MM.1S (cell line): ENCODE measurements around the gene TUBB2B.

Experiments
- DNase-seq: peaks from one replicate; pipeline ENCODE4 v3.0.0-alpha.2; 2015
- H2AFZ ChIP-seq: fragments of 300-600 bp; sonication (generic); 2 replicates; pipeline ENCODE4 v1.6.0; 2016; ENCODE audit warnings: antibody characterized with exemption, low read length
- H3F3A ChIP-seq: fragments of 300-600 bp; sonication (generic); 2 replicates; pipeline ENCODE4 v1.6.1; 2016; ENCODE audit warnings: mild to moderate bottlenecking, antibody characterized with exemption, low read length, moderate library complexity, mixed read lengths; ENCODE audit not compliant: insufficient read depth
- H3K27ac ChIP-seq: fragments of 300-600 bp; sonication (generic); 2 replicates; pipeline ENCODE4 v1.5.1; 2016; ENCODE audit warnings: mild to moderate bottlenecking, low read length
- H3K27me3 ChIP-seq: fragments of 300-600 bp; sonication (generic); replicated peaks from 2 replicates; pipeline ENCODE4 v1.6.0; 2016; ENCODE audit warnings: low read length; ENCODE audit not compliant: insufficient read depth
- H3K36me3 ChIP-seq: fragments of 300-600 bp; sonication (generic); replicated peaks from 2 replicates; pipeline ENCODE4 v1.6.1; 2016; ENCODE audit warnings: mild to moderate bottlenecking, low read length, mixed read lengths; ENCODE audit not compliant: insufficient read depth
- H3K4me1 ChIP-seq: fragments of 300-600 bp; sonication (generic); 2 replicates; pipeline ENCODE4 v1.6.1; 2016; ENCODE audit warnings: low read length, mixed read lengths
- H3K4me2 ChIP-seq: fragments of 300-600 bp; sonication (generic); 2 replicates; pipeline ENCODE4 v1.6.0; 2016; ENCODE audit warnings: low read depth, low read length
- H3K4me3 ChIP-seq: fragments of 300-600 bp; sonication (generic); 2 replicates; pipeline ENCODE4 v1.5.1; 2016; ENCODE audit warnings: low read length, mixed read lengths
- H3K79me2 ChIP-seq: fragments of 300-600 bp; sonication (generic); 2 replicates; pipeline ENCODE4 v1.6.1; 2016; ENCODE audit warnings: mixed run types, low read length, mixed read lengths
- H3K9ac ChIP-seq: fragments of 300-600 bp; sonication (generic); 2 replicates; pipeline ENCODE4 v1.6.1; 2016; ENCODE audit warnings: low read length, mixed read lengths
- H3K9me2 ChIP-seq: fragments of 300-600 bp; sonication (generic); replicated peaks from 2 replicates; pipeline ENCODE4 v1.6.1; 2016; ENCODE audit warnings: mild to moderate bottlenecking, low read length, mixed read lengths; ENCODE audit not compliant: insufficient read depth
- H3K9me3 ChIP-seq: fragments of 300-600 bp; sonication (generic); replicated peaks from 2 replicates; pipeline ENCODE4 v1.6.1; 2016; ENCODE audit warnings: mild to moderate bottlenecking, low read length, mixed read lengths; ENCODE audit not compliant: insufficient read depth
- H4K20me1 ChIP-seq: fragments of 300-600 bp; sonication (generic); 2 replicates; pipeline ENCODE4 v1.6.1; 2016; ENCODE audit warnings: mild to moderate bottlenecking, low read length, moderate library complexity, mixed read lengths; ENCODE audit not compliant: insufficient read depth
- CTCF ChIP-seq: fragments of 300-600 bp; sonication (generic); IDR thresholded peaks from 2 replicates; pipeline ENCODE4 v1.5.1; 2016; ENCODE audit warnings: antibody characterized with exemption, low read length, mixed read lengths
- EZH2 ChIP-seq: fragments of 300-600 bp; sonication (generic); optimal IDR thresholded peaks from 2 replicates; pipeline ENCODE3; 2017; ENCODE audit warnings: low read depth, mild to moderate bottlenecking, antibody characterized with exemption, low read length, mixed read lengths
- EZH2phosphoT487 ChIP-seq: fragments of 300-600 bp; sonication (generic); IDR thresholded peaks from 2 replicates; pipeline ENCODE4 v1.6.1; 2018; ENCODE audit warnings: antibody characterized with exemption, low read length

The TUBB2B gene

GRCh38 chr6:3204921-3205320, 22.5 kb downstream of the TUBB2B start:
- Histone ChIP-seq H3K79me2 (no peaks in the 10 kb centered on the region), H3K27me3 (no peaks in the 10 kb centered on the region), H4K20me1 (no peaks in the 10 kb centered on the region), H3K36me3 (no peaks in the 10 kb centered on the region), H3F3A (no peaks in the 10 kb centered on the region), H2AFZ (no peak overlapping the region), H3K9ac (no peak overlapping the region), H3K9me3 (no peaks in the 10 kb centered on the region), H3K4me2 (no peak overlapping the region), H3K4me1 (peaks cover 7% of the 10 kb centered on the region; the same call in 1 of the 2 replicates), H3K4me3 (no peak overlapping the region), H3K27ac (no peak overlapping the region), H3K9me2 (no peaks in the 10 kb centered on the region)
- TF ChIP-seq EZH2phosphoT487 (no peak), EZH2 (no peak), CTCF (no peak)
- no peak for DNase-seq

- Histone ChIP-seq H4K20me1 (no peaks in the 10 kb centered on the region), H3K9ac (no peak overlapping the region), H3K36me3 (no peaks in the 10 kb centered on the region), H2AFZ (no peak overlapping the region), H3F3A (no peaks in the 10 kb centered on the region), H3K9me2 (no peaks in the 10 kb centered on the region), H3K27me3 (no peaks in the 10 kb centered on the region), H3K9me3 (no peaks in the 10 kb centered on the region), H3K4me2 (no peak overlapping the region), H3K4me1 (peaks cover 7% of the 10 kb centered on the region; the same call in 1 of the 2 replicates), H3K79me2 (no peaks in the 10 kb centered on the region), H3K4me3 (no peak overlapping the region), H3K27ac (no peak overlapping the region)
- TF ChIP-seq EZH2 (no peak), EZH2phosphoT487 (no peak), CTCF (no peak)
- no peak for DNase-seq
These were observed 24.3 kb downstream of the TUBB2B start for GRCh38 chr6:3202999-3203696.

GRCh38 chr6:3201388-3201787, 26.1 kb downstream of the TUBB2B start:
- Histone ChIP-seq H3K36me3 (no peaks in the 10 kb centered on the region), H3K4me3 (no peak overlapping the region), H3K79me2 (no peaks in the 10 kb centered on the region), H3K27me3 (no peaks in the 10 kb centered on the region), H3K9me3 (no peaks in the 10 kb centered on the region), H3K4me2 (no peak overlapping the region), H3K9me2 (no peaks in the 10 kb centered on the region), H3K4me1 (peaks cover 7% of the 10 kb centered on the region; the same call in 1 of the 2 replicates), H3K27ac (no peak overlapping the region), H2AFZ (no peak overlapping the region), H4K20me1 (no peaks in the 10 kb centered on the region), H3K9ac (no peak overlapping the region), H3F3A (no peaks in the 10 kb centered on the region)
- DNase-seq, result no peak
- TF ChIP-seq EZH2, result no peak

GRCh38 chr6:3200682-3201081, 26.8 kb downstream of the TUBB2B start:
- TF ChIP-seq CTCF (no peak), EZH2 (no peak), EZH2phosphoT487 (no peak)
- Histone ChIP-seq H3K9me3 (no peaks in the 10 kb centered on the region), H4K20me1 (no peaks in the 10 kb centered on the region), H3K9ac (no peak overlapping the region), H3K27ac (no peak overlapping the region), H3K79me2 (no peaks in the 10 kb centered on the region), H3K9me2 (no peaks in the 10 kb centered on the region), H3K4me1 (peaks cover 7% of the 10 kb centered on the region; the same call in 1 of the 2 replicates), H3K27me3 (no peaks in the 10 kb centered on the region), H3K4me2 (no peak overlapping the region), H3K36me3 (no peaks in the 10 kb centered on the region), H3K4me3 (no peak overlapping the region), H2AFZ (no peak overlapping the region), H3F3A (no peaks in the 10 kb centered on the region)
- no peak for DNase-seq
